ENCODE results near the gene CDH4.

GRCh38 chr20:61391812-61392520 lies 139.9 kb downstream of the CDH4 start:
- TF ChIP-seq ZBTB44 (CRISPR knock-in tag; IDR thresholded peaks at IDR 0.05) (no peak), CEBPB (IDR thresholded peaks at IDR 0.05; ENCODE audit: borderline replicate concordance, low read depth, low read length) (no peak), TBP (CRISPR knock-in tag; IDR thresholded peaks at IDR 0.05) (no peak), POLR2AphosphoS2 (IDR thresholded peaks at IDR 0.05; ENCODE audit: low read depth, low read length) (no peak), TBX2 (CRISPR knock-in tag; IDR thresholded peaks at IDR 0.05; ENCODE audit: borderline replicate concordance) (no peak), E2F5 (CRISPR knock-in tag; conservative IDR thresholded peaks at IDR 0.05) (no peak)

Measured in HepG2 (cell line).